Measurements from ENCODE around the gene USH2A.

- TF ChIP-seq EZH2phosphoT487 (conservative IDR thresholded peaks at IDR 0.05; ENCODE audit: low read length) (no peak), CTCF (IDR thresholded peaks at IDR 0.05; ENCODE audit: insufficient read depth, low read length, poor library complexity, severe bottlenecking) (no peak)
These were observed 2.5 kb downstream of the USH2A start for GRCh38 chr1:216420746-216421145.

Data from SU-DHL-6 (cell line).